GM18499 (cell line): ENCODE measurements around the gene DESI1.
"Not testable (repeated sequence)": the region's sequence is repeated elsewhere in the genome, so short reads cannot be mapped to it uniquely, and the experiment has no call there.

ENCODE experiments used
- ATAC-seq: cut with Tn5 transposase; IDR thresholded peaks from one replicate; pipeline ENCODE4 v1.9.1; 2021; ENCODE audit warnings: moderate number of reproducible peaks; ENCODE audit not compliant: insufficient read depth, unreplicated experiment

Gene DESI1

GRCh38 chr22:41563051-41563711 lies 57.7 kb downstream of the DESI1 start:
- ATAC-seq: no peak

- no peak for ATAC-seq
Measured at GRCh38 chr22:41562461-41562860, 58.4 kb downstream of the DESI1 start.

GRCh38 chr22:41561788-41562187 lies 59.1 kb downstream of the DESI1 start:
- ATAC-seq: no peak

GRCh38 chr22:41561335-41561734 lies 59.5 kb downstream of the DESI1 start:
- no peak for ATAC-seq

GRCh38 chr22:41560095-41560471 lies 60.8 kb downstream of the DESI1 start:
- ATAC-seq: no peak

- ATAC-seq: not testable (repeated sequence)
Measured at GRCh38 chr22:41558241-41558630, 62.6 kb downstream of the DESI1 start.

GRCh38 chr22:41557401-41558240 lies 63.2 kb downstream of the DESI1 start:
- no peak for ATAC-seq

- ATAC-seq: no peak
Measured at GRCh38 chr22:41556561-41556960, 64.3 kb downstream of the DESI1 start.

- no peak for ATAC-seq
Measured at GRCh38 chr22:41555325-41555982, 65.4 kb downstream of the DESI1 start.

- ATAC-seq: no peak
Measured at GRCh38 chr22:41551877-41552582, 68.8 kb downstream of the DESI1 start.

- ATAC-seq: no peak
Measured at GRCh38 chr22:41550952-41551491, 69.8 kb downstream of the DESI1 start.

- no peak for ATAC-seq
Measured at GRCh38 chr22:41548830-41549211, 72.0 kb downstream of the DESI1 start.
